Measurements from ENCODE around the gene EIPR1. TPM values are rescaled to one million over a fixed set of nuclear protein-coding genes. Genes with fewer than 3 reads are reported as not detected.

EIPR1 gene
- total and polyA plus RNA-seq, 2 experiments from 2014 or later, result 17.4 to 46.3 TPM

DNA sequence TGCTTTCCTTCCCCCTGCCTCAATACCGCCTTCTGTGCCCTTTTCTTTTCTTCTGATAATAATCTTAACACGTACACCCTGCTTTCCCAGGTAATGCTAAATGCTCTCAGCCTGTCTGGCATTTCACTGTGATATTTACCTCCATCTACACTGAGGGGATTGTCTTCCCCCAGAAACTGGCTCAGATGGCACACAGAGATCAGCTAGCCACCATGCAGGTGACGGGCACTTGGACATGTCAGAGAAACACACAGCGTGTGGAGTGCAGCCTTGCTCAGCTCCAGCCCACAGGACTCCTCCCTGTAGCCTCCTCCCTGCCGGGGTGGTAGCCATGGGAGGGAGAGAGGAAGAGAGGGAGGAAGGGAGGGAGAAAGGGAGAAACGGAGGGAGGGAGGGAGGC, 131.2 kb downstream of the EIPR1 start:
- H3K27ac ChIP-seq (ENCODE audit: low read depth), result no peak overlapping the region
- H3K79me2 ChIP-seq (replicated peaks; ENCODE audit: insufficient read depth), result peaks cover 4% of the 10 kb centered on the region; the same call in 1 of the 2 replicates
- H3K36me3 Mint-ChIP-seq (ENCODE audit: low read depth), result peaks cover 44% of the 10 kb centered on the region
- no peak for TF ChIP-seq ZNF114 (CRISPR knock-in tag; IDR thresholded peaks at IDR 0.05)
- no peak for TF ChIP-seq EZH2phosphoT487 (IDR thresholded peaks at IDR 0.05; ENCODE audit: unreplicated experiment)
- TF ChIP-seq JUNB (IDR thresholded peaks at IDR 0.05; ENCODE audit: unreplicated experiment), result no peak
- TF ChIP-seq ZNF462 (CRISPR knock-in tag; IDR thresholded peaks at IDR 0.05), result no peak
- TF ChIP-seq, protein P1, sequence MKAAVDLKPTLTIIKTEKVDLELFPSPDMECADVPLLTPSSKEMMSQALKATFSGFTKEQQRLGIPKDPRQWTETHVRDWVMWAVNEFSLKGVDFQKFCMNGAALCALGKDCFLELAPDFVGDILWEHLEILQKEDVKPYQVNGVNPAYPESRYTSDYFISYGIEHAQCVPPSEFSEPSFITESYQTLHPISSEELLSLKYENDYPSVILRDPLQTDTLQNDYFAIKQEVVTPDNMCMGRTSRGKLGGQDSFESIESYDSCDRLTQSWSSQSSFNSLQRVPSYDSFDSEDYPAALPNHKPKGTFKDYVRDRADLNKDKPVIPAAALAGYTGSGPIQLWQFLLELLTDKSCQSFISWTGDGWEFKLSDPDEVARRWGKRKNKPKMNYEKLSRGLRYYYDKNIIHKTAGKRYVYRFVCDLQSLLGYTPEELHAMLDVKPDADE (IDR thresholded peaks at IDR 0.05), result no peak
- no peak for TF ChIP-seq EZH2 (IDR thresholded peaks at IDR 0.05; ENCODE audit: low read depth, unreplicated experiment)
- no peak for TF ChIP-seq STAT1 (IDR thresholded peaks at IDR 0.05; ENCODE audit: unreplicated experiment)
- no peak for TF ChIP-seq CTCF (conservative IDR thresholded peaks at IDR 0.05; ENCODE audit: low read depth in 2 of 2)
- TF ChIP-seq NANOG (IDR thresholded peaks at IDR 0.05; ENCODE audit: borderline replicate concordance), result no peak
- TF ChIP-seq POLR2AphosphoS5 (IDR thresholded peaks at IDR 0.05; ENCODE audit: low read depth), result no peak
- TF ChIP-seq ZNF331 (CRISPR knock-in tag; IDR thresholded peaks at IDR 0.05; ENCODE audit: low read depth), result no peak
- no peak for TF ChIP-seq REST (IDR thresholded peaks at IDR 0.05; ENCODE audit: unreplicated experiment)
- no peak for TF ChIP-seq CREB1 (CRISPR knock-in tag; IDR thresholded peaks at IDR 0.05; ENCODE audit: low read depth)
- H3K27me3 ChIP-seq (ENCODE audit: insufficient read depth), result no peaks in the 10 kb centered on the region
- peaks cover 13% of the 10 kb centered on the region for H3K4me1 Mint-ChIP-seq
- no peak overlapping the region for H2AFZ ChIP-seq
- H4K20me1 ChIP-seq (replicated peaks; ENCODE audit: insufficient read depth), result no peaks in the 10 kb centered on the region
- H3K27ac Mint-ChIP-seq, result peak overlapping the region; percentile 41; the same call in 1 of the 2 replicates
- peaks cover 14% of the 10 kb centered on the region; the same call in 1 of the 2 replicates for H3K36me3 ChIP-seq (ENCODE audit: insufficient read depth)
- H3K4me3 ChIP-seq, result no peak overlapping the region
- H3K9me2 ChIP-seq (ENCODE audit: insufficient read depth), result no peaks in the 10 kb centered on the region; the same call in 1 of the 2 replicates
- DNase-seq (ENCODE audit: low spot score), result no peak
- no peak for ATAC-seq
- H3K27me3 Mint-ChIP-seq (ENCODE audit: insufficient read depth, low read depth, poor library complexity), result peaks cover 7% of the 10 kb centered on the region
- peaks cover 42% of the 10 kb centered on the region for H3K9me3 Mint-ChIP-seq
- no peaks in the 10 kb centered on the region for H3F3A ChIP-seq (replicated peaks; ENCODE audit: low read depth)
- H3K4me3 Mint-ChIP-seq, result no peak overlapping the region
- no peak overlapping the region for H3K4me2 ChIP-seq
- peaks cover 12% of the 10 kb centered on the region for H3K4me1 ChIP-seq (ENCODE audit: insufficient read depth)
